ENCODE measurements around the gene GPD2.

The GPD2 gene

DNA sequence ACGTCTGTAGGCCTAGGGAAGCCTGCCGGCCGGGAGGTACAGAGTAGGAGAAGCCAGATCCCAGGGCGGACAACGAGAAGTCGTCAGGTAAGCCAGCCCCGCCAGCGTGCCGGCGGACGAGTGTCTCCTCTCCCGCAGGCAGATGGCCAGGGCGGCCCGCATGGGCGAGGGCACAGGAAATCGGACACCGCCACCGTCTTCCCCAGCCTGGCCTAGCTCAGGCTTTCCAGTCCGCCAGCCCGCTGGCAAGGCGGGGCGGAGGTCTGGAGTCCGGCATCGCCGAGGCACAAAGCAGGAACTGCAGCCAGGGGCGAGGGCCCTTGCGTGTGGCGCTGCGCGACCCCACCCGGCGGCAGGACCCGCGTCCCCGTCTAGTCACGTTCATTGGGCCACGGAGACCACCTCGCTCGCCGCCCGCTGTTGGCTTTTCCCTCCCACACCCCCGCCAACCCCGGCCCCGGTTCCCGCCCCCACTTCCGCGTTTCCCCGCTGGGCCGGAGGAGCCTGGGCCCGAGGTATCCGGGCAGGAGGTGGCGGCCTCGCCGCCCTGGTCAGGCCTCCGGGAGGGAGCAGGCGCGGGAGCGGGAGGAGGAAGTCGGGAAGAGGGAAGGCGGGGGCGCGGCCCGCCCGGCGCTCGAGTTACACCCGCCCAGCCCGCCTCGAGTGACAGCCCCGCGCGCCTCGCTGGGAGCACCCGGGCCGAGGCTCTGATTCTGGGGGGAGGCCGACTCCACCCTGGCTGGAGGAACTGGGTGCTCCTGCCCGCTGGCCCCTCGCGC is at the start of gene GPD2:
GPD2 (plus strand) TSS at position 662 of the 779 bp plus-strand sequence. CDS start 39,727 bp downstream, outside the sequence.
- peak; percentile 73 for DNase-seq

- DNase-seq: no peak
Observed at GRCh38 chr2:156394033-156394741, 42.0 kb upstream of the GPD2 start.

GRCh38 chr2:156396126-156396525 is 40.1 kb upstream of the GPD2 start:
- DNase-seq: no peak

DNA sequence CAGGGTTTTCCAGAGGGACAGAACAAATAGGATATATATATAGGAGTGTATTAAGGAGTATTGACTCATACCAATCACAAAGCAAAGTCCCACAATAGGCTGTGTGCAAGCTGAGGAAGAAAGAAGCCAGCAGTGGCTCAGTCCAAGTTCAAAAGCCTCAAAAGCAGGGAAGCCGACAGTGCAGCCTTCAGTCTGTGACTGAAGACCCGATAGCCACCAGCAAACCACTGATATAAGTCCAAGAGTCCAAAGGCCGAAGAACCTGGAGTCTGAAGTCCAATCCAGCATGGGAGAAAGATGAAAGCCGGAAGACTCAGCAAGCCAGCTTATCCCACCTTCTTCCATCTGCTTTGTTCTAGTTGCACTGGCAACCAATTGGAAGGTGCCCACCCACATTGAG is 39.0 kb upstream of the GPD2 start:
- no peak for DNase-seq

DNA sequence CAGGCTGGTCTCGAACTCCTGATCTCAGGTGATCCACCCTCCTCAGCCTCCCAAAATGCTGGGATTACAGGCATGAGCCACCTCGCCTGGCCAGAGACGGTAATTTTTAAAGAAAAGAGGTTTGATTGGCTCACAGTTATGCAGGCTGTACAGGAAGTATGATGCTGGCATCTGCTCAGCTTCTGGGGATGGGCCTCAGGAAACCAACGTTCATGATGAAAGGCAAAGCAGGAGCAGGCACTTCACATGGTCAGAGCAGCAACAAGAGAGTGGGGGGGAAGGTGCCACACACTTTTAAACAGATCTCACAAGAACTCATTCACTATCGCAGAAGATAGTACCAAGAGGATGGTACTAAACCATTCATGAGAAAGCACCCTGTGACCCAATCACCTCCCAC is 38.0 kb upstream of the GPD2 start:
- no peak for DNase-seq

- peak; percentile 20 for DNase-seq
Observed at GRCh38 chr2:156399224-156399949, 36.8 kb upstream of the GPD2 start.

DNA sequence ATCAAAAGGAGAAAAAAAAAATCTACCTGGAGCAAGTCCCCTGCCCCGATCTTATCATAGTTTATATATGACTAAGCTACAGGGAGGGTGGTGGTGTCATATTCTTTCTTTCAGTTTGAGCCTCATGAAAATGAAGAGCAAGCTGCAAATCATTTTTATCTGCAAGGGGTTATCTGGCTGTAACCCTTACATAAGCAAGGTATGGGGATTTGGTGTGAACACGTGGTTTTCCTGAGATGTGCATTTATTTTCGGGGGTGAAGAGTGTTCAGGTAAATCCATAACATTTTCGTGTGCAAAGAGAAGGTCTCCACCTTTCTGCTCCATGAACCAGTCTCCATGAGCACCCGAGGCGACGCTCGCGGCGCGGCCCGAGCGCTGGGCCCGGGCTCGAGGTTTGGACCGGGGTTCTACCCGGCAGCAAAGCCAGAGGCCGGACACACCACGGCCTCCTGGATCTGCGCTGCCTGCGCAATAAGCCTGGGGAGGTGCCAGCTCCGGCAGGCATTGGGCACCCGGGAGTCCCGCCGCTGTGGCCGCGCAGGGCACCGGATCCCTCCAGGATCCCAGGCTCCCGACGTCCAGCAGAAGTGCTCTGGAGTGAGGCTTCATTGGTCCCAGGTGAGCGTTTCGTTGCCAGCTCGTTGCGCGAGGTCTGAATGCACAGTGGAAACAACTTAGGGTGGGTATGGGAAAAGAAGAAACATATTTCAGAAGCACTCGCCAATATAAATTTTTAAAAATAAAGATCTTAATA is 36.1 kb upstream of the GPD2 start:
- no peak for DNase-seq

DNA sequence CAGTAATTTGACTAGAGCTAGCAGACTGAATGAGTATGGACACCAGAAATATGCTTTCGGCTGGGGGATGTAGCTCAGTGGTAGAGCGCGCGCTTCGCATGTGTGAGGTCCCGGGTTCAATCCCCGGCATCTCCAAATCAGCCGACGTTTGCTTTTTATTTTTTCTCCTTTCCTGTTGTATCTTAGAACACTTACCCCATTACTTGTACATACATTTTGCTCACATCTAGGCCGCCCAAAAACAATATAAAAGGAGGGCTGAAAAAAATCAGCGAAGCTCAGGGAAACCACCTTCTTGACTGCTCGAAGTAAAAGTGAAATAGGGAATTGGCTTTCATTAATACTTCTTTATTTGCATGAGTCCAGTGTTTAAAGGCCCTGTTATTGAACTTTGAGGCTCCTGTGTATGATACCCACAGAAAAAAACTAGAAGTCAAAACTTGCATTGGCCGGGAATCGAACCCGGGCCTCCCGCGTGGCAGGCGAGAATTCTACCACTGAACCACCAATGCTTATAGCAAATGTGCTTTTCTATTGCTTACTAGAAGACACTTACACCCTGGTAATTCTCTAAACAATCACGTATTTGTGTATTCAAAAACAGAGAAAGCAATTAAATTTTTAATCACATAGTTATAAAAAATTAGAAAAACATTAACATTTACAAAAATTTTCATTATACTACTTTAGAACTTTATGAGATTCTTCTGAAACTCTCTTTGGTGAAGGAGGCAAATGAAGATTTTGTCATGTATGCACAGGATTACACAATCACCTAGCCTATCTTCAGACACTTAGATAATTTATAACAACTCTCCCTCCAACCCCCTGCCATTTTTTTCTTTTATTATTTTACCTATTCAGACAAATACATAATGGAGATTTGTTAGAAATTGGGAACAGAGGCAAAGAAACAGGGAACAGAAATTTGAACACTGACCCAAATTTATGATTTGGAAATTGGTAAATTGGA is 35.2 kb upstream of the GPD2 start:
- peak; percentile 83 for DNase-seq

- no peak for DNase-seq
Observed at GRCh38 chr2:156401861-156402260, 34.3 kb upstream of the GPD2 start.

- no peak for DNase-seq
Observed at GRCh38 chr2:156405586-156405985, 30.6 kb upstream of the GPD2 start.

DNA sequence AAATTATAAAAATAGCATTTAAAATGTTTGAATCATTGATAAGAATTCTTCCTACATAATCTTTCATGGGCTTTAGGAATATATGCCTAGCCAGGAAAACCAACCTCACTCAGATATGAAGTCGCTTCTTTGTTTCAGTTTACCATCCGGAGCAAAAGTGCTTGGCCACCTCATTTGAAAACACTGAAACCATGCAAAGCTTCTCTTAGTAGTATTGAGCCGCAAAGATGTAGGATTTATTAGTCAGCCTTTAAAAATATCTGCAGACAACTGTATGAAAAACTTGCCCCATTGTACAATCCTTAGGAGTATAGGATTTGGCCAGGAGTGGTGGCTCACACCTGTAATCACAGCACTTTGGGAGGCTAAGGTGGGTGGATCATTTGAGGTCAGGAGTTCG is 24.3 kb upstream of the GPD2 start:
- DNase-seq: no peak

DNA sequence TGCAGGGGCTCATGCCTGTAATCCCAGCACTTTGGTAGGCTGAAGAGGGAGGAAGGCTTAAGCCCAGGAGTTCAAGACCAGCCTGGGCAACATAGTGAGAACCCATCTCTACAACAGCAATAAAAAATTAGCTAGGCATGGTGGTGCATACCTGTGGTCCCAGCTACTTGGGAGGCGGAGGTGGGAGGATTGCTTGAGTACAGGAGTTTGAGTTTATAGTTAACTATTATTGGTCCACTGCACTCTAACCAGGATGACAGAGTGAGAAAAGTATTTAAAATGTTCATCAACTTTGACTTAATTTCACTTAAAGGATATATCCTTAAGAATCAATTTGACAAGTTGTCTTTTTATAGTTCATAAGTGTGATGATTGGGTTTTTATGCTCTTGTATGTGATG is 14.3 kb upstream of the GPD2 start:
- no peak for DNase-seq

DNA sequence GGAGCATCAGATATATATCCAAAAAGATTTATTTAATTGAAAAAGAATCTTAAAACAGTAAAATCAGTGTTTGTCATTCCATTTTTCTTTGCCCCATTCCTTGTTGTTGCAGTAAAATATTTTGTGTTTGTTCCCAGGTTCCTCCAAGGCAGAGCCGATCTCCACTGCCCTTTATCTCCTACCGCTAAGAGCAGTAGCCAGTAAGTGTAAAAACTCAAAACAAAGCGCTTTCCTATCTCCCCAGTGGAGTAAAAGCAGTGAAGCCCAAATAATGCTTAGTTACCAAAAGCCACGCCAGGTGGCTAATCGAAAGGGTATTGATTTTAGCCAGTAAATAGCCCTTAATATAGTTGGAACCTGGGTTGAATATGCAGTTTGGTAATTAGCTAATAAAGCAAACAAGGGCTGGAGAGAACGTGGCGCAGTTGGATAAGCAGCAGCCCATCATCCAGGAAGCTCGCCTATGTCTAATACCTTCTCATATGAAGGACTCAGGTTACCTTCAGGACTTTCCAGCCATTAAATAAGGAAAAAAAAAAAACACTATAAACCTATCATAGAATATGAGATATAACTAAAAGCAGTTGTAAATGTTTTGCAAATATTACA is 12.4 kb upstream of the GPD2 start:
- DNase-seq: no peak

GRCh38 chr2:156427074-156427473 is 9.1 kb upstream of the GPD2 start:
- no peak for DNase-seq

DNA sequence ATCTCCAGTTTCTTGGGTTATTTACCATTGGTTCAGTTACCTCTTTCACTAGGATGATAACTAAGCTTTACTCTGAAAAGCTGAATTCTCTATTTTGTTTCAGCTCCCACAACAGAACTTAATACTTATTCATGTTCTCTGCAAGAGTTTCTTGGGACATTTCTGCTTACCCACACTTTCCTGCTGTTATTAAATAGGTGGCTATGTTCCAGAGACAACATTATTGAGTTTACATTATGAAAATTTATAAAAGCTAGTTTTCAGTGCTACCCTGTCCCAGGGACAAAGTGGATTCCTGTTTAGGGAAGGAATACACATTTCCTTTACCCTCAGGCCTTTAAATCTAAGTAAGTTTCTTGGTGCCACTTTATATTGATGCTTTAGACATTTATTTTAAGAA is 7.0 kb upstream of the GPD2 start:
- no peak for DNase-seq

DNA sequence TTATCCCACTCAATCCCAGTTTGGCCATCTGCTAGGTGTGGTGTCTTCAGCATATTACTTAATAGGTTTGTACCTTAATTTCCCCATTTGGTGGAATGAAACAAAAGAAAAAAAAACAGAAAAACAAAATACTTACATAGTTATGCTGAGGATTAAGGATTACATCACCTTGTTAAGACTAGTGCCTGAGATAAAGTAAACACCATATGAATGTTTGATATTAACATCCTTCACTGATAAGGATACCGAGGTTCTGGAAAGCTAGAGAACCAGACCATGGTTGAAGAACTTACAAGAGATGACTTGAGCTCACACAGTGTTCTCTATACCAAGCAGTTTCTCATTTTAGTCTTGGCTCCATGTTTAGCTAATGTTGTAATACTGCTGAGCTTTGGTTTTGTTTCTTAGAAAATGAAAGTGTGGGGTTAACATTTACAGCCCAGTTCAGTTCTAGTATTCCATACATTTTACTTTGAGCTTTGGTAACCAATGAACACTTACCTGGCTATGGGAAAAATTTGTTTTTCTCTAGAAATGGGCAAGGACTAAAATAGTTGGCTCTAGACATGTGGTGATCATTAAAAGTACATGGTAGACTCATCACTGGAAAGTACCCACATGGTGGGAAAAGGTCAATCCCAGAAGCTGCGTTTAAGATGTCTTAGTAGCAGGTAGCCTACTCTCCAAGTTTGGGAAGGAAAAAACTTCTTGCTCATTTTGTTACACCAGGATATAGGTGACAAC is 5.8 kb upstream of the GPD2 start:
- no peak for DNase-seq

DNA sequence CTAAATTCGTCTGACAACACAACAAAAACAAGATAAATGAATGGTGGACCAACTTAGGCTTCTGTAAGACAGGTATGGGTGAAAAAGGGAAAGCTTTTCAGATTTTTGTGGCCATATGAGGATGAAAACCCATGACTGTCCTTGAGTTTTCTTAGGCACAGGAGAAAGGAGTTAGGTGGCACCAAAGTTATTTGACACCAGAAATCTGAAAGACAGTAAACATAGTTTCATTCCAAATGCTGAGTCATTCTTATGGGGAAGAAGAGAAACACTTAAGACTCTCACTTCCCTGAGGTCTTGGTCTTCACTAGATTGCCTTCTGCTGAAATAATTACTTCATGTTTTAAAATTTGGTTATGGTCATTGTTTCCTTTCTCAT is 5.2 kb upstream of the GPD2 start:
- DNase-seq: no peak

DNA sequence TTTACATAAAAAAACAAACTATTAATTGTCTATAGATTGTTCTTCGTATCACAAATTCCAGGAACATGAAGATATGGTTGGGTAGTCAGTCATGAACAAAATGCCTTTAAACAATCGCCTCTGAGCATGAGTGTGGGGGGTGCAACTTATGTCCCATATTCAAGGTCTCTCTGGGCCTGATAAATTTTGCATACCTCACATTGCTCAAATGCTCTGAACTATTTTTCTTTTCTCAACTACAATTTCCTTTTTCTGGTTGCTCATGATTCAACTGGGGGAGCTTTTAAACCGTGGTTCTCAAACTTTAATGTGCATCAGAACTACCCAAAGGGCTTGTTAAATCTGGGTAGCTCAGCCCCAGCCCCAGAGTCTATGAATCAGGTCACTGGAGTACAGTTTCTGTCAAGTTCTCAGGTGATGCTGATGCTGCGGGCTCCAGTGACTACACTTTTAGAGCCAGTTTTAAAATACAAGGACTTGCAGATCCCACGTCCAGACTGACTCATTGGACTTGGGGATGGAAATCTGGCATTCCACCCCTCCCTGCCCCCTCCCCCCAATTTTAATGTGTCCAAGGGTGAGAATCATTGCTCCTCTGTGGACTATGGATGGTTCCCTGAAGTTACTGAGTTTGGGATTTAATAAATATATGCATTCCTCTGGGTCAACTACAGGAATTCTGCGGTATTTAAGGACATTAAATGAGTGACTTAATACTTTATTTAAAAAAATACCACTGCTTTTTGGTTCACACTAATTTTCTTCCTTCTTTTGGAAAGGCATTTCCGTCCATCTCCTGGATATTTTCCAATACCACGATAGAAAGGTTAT is 1.5 kb upstream of the GPD2 start:
- peak; percentile 23 for DNase-seq

GRCh38 chr2:156435396-156435717 is 822 bp upstream of the GPD2 start:
- DNase-seq: no peak
